Measurements from ENCODE around the gene GLG1.

GLG1 gene

GRCh38 chr16:74462361-74462760 lies 144.6 kb downstream of the GLG1 start:
- no peak for TF ChIP-seq SNAI2 (CRISPR knock-in tag; IDR thresholded peaks at IDR 0.05)
- TF ChIP-seq PATZ1 (CRISPR knock-in tag; IDR thresholded peaks at IDR 0.05; ENCODE audit: borderline replicate concordance) = no peak
- TF ChIP-seq GLIS3 (CRISPR knock-in tag; IDR thresholded peaks at IDR 0.05) = no peak
- no peak for TF ChIP-seq ESRRG (CRISPR knock-in tag; IDR thresholded peaks at IDR 0.05)
- TF ChIP-seq ZNF70 (CRISPR knock-in tag; IDR thresholded peaks at IDR 0.05) = no peak
- TF ChIP-seq ZFP30 (CRISPR knock-in tag; IDR thresholded peaks at IDR 0.05) = no peak
- TF ChIP-seq, protein P1, sequence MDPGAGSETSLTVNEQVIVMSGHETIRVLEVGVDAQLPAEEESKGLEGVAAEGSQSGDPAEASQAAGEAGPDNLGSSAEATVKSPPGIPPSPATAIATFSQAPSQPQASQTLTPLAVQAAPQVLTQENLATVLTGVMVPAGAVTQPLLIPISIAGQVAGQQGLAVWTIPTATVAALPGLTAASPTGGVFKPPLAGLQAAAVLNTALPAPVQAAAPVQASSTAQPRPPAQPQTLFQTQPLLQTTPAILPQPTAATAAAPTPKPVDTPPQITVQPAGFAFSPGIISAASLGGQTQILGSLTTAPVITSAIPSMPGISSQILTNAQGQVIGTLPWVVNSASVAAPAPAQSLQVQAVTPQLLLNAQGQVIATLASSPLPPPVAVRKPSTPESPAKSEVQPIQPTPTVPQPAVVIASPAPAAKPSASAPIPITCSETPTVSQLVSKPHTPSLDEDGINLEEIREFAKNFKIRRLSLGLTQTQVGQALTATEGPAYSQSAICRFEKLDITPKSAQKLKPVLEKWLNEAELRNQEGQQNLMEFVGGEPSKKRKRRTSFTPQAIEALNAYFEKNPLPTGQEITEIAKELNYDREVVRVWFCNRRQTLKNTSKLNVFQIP (CRISPR knock-in tag; IDR thresholded peaks at IDR 0.05; ENCODE audit: borderline replicate concordance, low read depth) = no peak
- TF ChIP-seq, protein P2, sequence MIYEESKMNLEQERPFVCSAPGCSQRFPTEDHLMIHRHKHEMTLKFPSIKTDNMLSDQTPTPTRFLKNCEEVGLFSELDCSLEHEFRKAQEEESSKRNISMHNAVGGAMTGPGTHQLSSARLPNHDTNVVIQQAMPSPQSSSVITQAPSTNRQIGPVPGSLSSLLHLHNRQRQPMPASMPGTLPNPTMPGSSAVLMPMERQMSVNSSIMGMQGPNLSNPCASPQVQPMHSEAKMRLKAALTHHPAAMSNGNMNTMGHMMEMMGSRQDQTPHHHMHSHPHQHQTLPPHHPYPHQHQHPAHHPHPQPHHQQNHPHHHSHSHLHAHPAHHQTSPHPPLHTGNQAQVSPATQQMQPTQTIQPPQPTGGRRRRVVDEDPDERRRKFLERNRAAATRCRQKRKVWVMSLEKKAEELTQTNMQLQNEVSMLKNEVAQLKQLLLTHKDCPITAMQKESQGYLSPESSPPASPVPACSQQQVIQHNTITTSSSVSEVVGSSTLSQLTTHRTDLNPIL (CRISPR knock-in tag; IDR thresholded peaks at IDR 0.05; ENCODE audit: low read depth) = no peak
- TF ChIP-seq, protein P3, sequence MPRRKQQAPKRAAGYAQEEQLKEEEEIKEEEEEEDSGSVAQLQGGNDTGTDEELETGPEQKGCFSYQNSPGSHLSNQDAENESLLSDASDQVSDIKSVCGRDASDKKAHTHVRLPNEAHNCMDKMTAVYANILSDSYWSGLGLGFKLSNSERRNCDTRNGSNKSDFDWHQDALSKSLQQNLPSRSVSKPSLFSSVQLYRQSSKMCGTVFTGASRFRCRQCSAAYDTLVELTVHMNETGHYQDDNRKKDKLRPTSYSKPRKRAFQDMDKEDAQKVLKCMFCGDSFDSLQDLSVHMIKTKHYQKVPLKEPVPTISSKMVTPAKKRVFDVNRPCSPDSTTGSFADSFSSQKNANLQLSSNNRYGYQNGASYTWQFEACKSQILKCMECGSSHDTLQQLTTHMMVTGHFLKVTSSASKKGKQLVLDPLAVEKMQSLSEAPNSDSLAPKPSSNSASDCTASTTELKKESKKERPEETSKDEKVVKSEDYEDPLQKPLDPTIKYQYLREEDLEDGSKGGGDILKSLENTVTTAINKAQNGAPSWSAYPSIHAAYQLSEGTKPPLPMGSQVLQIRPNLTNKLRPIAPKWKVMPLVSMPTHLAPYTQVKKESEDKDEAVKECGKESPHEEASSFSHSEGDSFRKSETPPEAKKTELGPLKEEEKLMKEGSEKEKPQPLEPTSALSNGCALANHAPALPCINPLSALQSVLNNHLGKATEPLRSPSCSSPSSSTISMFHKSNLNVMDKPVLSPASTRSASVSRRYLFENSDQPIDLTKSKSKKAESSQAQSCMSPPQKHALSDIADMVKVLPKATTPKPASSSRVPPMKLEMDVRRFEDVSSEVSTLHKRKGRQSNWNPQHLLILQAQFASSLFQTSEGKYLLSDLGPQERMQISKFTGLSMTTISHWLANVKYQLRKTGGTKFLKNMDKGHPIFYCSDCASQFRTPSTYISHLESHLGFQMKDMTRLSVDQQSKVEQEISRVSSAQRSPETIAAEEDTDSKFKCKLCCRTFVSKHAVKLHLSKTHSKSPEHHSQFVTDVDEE (CRISPR knock-in tag; IDR thresholded peaks at IDR 0.05) = no peak
- TF ChIP-seq ZNF8 (CRISPR knock-in tag; IDR thresholded peaks at IDR 0.05) = no peak
- no peak for TF ChIP-seq ISL1 (CRISPR knock-in tag; IDR thresholded peaks at IDR 0.05)
- ATAC-seq = no peak

DNA sequence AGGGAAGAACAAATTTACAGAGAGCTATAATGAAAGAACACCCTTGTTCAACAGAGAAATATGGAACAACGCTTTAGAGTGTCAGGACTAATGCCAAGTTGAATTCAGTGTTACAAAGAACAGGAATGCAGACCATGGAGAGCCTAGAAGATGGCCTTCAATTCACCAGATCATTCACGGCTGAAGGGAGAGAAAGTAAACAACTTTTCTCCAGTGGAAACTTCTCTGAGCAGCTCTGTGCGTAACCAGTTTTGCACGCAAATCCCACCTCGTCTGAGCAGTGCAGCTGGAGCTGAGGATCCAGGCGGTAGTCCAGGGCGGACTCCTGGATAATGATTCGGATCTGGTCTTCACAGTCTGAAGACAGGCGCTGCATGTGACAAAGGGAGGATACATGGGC lies 145.1 kb downstream of the GLG1 start:
- TF ChIP-seq OSR1 (CRISPR knock-in tag; IDR thresholded peaks at IDR 0.05) = no peak
- no peak for TF ChIP-seq BACH2 (CRISPR knock-in tag; IDR thresholded peaks at IDR 0.05; ENCODE audit: borderline replicate concordance)
- TF ChIP-seq PATZ1 (CRISPR knock-in tag; IDR thresholded peaks at IDR 0.05; ENCODE audit: borderline replicate concordance) = no peak
- TF ChIP-seq, protein P1 (CRISPR knock-in tag; IDR thresholded peaks at IDR 0.05; ENCODE audit: borderline replicate concordance, low read depth) = no peak
- TF ChIP-seq GLIS3 (CRISPR knock-in tag; IDR thresholded peaks at IDR 0.05) = no peak
- TF ChIP-seq RARB (CRISPR knock-in tag; IDR thresholded peaks at IDR 0.05) = no peak
- no peak for TF ChIP-seq ESRRG (CRISPR knock-in tag; IDR thresholded peaks at IDR 0.05)
- TF ChIP-seq, protein P2 (CRISPR knock-in tag; IDR thresholded peaks at IDR 0.05; ENCODE audit: low read depth) = no peak
- no peak for TF ChIP-seq TCF4 (CRISPR knock-in tag; IDR thresholded peaks at IDR 0.05; ENCODE audit: borderline replicate concordance)
- TF ChIP-seq ZFP30 (CRISPR knock-in tag; IDR thresholded peaks at IDR 0.05) = no peak
- no peak for TF ChIP-seq CSDC2 (CRISPR knock-in tag; IDR thresholded peaks at IDR 0.05)
- no peak for TF ChIP-seq ZC3H10 (CRISPR knock-in tag; IDR thresholded peaks at IDR 0.05)
- no peak for TF ChIP-seq ZFP3 (CRISPR knock-in tag; IDR thresholded peaks at IDR 0.05)
- TF ChIP-seq ISL1 (CRISPR knock-in tag; IDR thresholded peaks at IDR 0.05) = no peak
- TF ChIP-seq PPARA (CRISPR knock-in tag; IDR thresholded peaks at IDR 0.05; ENCODE audit: borderline replicate concordance) = no peak
- TF ChIP-seq SNAI2 (CRISPR knock-in tag; IDR thresholded peaks at IDR 0.05) = no peak
- TF ChIP-seq, protein P3 (CRISPR knock-in tag; IDR thresholded peaks at IDR 0.05) = no peak
- TF ChIP-seq, protein P4, sequence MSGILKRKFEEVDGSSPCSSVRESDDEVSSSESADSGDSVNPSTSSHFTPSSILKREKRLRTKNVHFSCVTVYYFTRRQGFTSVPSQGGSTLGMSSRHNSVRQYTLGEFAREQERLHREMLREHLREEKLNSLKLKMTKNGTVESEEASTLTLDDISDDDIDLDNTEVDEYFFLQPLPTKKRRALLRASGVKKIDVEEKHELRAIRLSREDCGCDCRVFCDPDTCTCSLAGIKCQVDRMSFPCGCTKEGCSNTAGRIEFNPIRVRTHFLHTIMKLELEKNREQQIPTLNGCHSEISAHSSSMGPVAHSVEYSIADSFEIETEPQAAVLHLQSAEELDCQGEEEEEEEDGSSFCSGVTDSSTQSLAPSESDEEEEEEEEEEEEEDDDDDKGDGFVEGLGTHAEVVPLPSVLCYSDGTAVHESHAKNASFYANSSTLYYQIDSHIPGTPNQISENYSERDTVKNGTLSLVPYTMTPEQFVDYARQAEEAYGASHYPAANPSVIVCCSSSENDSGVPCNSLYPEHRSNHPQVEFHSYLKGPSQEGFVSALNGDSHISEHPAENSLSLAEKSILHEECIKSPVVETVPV (CRISPR knock-in tag; IDR thresholded peaks at IDR 0.05) = no peak
- no peak for TF ChIP-seq ZNF70 (CRISPR knock-in tag; IDR thresholded peaks at IDR 0.05)
- no peak for ATAC-seq

Measured in SK-N-SH treated with all-trans-retinoic acid at 6 μM for 48 hours (cell line).